Aorta (tissue), 5 donors: ENCODE measurements around the gene MAK. TPM values are rescaled to one million over a fixed set of nuclear protein-coding genes. Genes with fewer than 3 reads are reported as not detected.
"Not testable (repeated sequence)": the region's sequence is repeated elsewhere in the genome, so short reads cannot be mapped to it uniquely, and the experiment has no call there.

Experiments used
- ATAC-seq: fragments of 200-7000 bp; cut with Tn5 transposase; one replicate; pipeline ENCODE4 v1.9.1; 2022; ENCODE audit warnings: moderate library complexity; ENCODE audit not compliant: low FRiP score
- DNase-seq, 2 donors: peaks; one replicate each; pipeline ENCODE4 v3.0.0-alpha.2; 2020
- H3K27ac ChIP-seq, 2 donors: one replicate each; pipeline ENCODE4 v1.5.1; 2013; ENCODE audit warnings: low read length in 2 of 2, mild to moderate bottlenecking in 2 of 2, moderate library complexity in 2 of 2, control low read depth in 1 of 2, inconsistent platforms in 1 of 2, low read depth in 1 of 2
- H3K27me3 ChIP-seq, 2 donors: one replicate each; pipeline ENCODE4 v1.6.1; 2013; ENCODE audit warnings: control low read depth in 1 of 2, low read length in 1 of 2, mild to moderate bottlenecking in 1 of 2, moderate library complexity in 1 of 2; ENCODE audit not compliant: insufficient read depth in 2 of 2, control insufficient read depth in 1 of 2
- H3K36me3 ChIP-seq, 2 donors: one replicate each; pipeline ENCODE4 v1.6.1; 2013; ENCODE audit warnings: control low read depth in 1 of 2, low read length in 1 of 2, mild to moderate bottlenecking in 1 of 2; ENCODE audit not compliant: insufficient read depth in 2 of 2, control insufficient read depth in 1 of 2
- H3K4me1 ChIP-seq, 2 donors: one replicate each; pipeline ENCODE4 v1.6.1; 2013; ENCODE audit warnings: low read length in 2 of 2, control low read depth in 1 of 2, mild to moderate bottlenecking in 1 of 2, moderate library complexity in 1 of 2; ENCODE audit not compliant: insufficient read depth in 2 of 2, control insufficient read depth in 1 of 2
- H3K4me3 ChIP-seq, 2 donors: one replicate each; pipeline ENCODE4 v1.5.1; 2013; ENCODE audit warnings: low read length in 2 of 2, control low read depth in 1 of 2, mild to moderate bottlenecking in 1 of 2
- H3K9me3 ChIP-seq: one replicate; pipeline ENCODE4 v1.6.1; 2013; ENCODE audit warnings: mild to moderate bottlenecking, low read length; ENCODE audit not compliant: control insufficient read depth
- WGBS, 2 donors: extraction: QIAGEN DNeasy Blood & Tissue Kit; methylation state at CpG; one replicate each; pipeline ENCODE4 v1.1.7; 2013; 5-methylcytosine and 5-hydroxymethylcytosine counted together
- intact Hi-C, 2 donors: fragments of 100-400 bp; cut with DNase I; formaldehyde crosslinking; loops; one replicate each; pipeline versions ENCODE4 v1.14.2 to v1.15.0; 2022
- polyA plus RNA-seq, 2 donors: library from polyadenylated mRNA; stranded (reverse); fragments of 200-250 nt; gene quantifications; one replicate each; pipeline ENCODE4 v1.2.3, GENCODE V29; 2013
- total RNA-seq, 2 donors: library from RNA; stranded (reverse); fragmentation: NEBNext Ultra II Directional; extraction: Animal tissue kit (Norgen Biotek cat#: 25700); gene quantifications; one replicate each; pipeline ENCODE4 v1.2.1, GENCODE V29; 2021
- donor health status: healthy with polysubstance abuse.
- donor health status: Bipolar disorder and iron deficiency.
- donor health status: DM: no; HTN: no; CAD: no.
- donor health status: DM: no; HTN: no; CAD: no.
- donor health status: DM: yes; HTN: yes; CAD: no.

The MAK gene
- total and polyA plus RNA-seq, 4 donors = 0.03 to 0.63 (median 0.21) TPM

DNA sequence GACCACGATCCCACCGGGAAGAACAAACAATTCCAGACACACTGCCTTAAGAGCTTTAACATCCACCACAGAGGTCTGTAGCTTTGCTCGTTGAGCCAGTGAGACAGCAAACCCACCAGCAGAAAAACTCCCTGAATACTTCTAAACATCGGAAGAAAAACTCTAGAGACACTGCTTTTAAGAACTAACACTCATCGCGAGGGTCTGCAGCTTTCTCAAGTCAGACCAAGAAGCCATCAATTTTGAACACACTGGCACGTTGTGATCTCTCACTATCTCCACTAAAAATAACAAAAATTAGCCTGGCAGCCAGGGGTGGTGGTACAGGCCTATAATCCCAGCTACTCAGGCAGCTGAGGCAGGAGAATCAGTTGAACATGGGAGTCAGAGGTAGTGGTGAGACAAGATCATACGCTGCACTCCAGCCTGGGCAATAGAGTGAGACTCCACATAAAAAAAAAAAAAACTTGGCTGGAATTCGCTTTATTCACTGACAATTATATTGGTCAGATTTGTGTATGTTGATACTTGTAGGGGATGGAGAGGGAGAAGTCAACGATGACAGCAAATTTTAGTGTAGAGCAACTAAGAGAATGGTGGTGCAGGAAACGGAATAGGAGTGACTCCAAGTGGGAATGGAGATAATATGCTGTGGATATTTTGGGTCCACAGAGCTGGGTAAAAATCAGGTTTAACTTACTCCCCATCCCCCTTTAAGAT is 116.3 kb downstream of the MAK start:
- Histone ChIP-seq H3K4me3 (peak overlapping the region in 1 of 2 donors; percentile 34), H3K36me3 (no peaks in the 10 kb centered on the region), H3K4me1 (peaks cover 3 to 5% of the 10 kb centered on the region in 2 donors), H3K27ac (peak overlapping the region in 1 of 2 donors; percentile 45), H3K9me3 (no peaks in the 10 kb centered on the region), H3K27me3 (no peaks in the 10 kb centered on the region)
- ATAC-seq = no peak
- DNase-seq = no peak
- WGBS, 2 donors = 72 to 78% methylated on average over 11 of the region's 11 CpGs
- intact Hi-C loops = loop anchor here (2.0 kb wide), 2 partner anchors 25 to 27 kb away; partner anchors contain the start of genes TMEM14B (in 2 of the 2), C6orf52 (in 1 of the 2) and PAK1IP1 (in 1 of the 2)

DNA sequence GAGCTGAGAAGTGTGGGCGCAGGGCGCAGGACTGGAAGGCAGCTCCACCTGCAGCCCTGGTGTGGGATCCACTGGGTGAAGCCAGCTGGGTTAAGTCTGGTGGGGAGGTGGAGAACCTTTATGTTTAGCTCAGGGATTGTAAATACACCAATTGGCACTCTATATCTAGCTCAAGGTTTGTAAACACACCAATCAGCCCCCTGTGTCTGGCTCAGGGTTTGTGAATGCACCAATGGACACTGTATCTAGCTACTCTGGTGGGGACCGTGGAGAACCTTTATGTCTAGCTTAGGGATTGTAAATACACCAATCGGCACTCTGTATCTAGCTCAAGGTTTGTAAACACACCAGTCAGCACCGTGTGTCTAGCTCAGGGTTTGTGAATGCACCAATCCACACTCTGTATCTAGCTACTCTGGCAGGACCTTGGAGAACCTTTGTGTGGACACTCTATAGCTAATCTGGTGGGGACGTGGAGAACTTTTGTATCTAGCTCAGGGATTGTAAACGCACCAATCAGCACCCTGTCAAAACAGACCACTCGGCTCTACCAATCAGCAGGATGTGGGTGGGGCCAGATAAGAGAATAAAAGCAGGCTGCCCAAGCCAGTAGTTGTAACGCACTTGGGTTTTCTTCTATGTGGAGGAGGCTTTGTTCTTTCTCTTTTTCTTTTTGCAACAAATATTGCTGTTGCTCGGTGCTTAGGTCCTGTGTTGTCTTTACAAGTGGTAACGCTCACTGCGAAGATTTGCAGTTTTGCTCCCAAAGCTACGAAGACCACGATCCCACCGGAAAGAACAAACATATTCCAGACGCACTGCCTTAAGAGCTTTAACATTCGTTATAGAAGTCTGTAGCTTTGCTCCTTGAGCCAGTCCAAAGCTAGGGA is 117.1 kb downstream of the MAK start:
- H3K9me3 ChIP-seq, H3K4me1 ChIP-seq, DNase-seq, intact Hi-C loops, ATAC-seq, H3K27me3 ChIP-seq, H3K36me3 ChIP-seq: not testable (repeated sequence)
- Histone ChIP-seq H3K27ac (peak overlapping the region in 1 of 2 donors; percentile 42), H3K4me3 (peak overlapping the region in 1 of 2 donors; percentile 23)
- WGBS, 2 donors = 83 to 84% methylated on average over 17 of the region's 17 CpGs

DNA sequence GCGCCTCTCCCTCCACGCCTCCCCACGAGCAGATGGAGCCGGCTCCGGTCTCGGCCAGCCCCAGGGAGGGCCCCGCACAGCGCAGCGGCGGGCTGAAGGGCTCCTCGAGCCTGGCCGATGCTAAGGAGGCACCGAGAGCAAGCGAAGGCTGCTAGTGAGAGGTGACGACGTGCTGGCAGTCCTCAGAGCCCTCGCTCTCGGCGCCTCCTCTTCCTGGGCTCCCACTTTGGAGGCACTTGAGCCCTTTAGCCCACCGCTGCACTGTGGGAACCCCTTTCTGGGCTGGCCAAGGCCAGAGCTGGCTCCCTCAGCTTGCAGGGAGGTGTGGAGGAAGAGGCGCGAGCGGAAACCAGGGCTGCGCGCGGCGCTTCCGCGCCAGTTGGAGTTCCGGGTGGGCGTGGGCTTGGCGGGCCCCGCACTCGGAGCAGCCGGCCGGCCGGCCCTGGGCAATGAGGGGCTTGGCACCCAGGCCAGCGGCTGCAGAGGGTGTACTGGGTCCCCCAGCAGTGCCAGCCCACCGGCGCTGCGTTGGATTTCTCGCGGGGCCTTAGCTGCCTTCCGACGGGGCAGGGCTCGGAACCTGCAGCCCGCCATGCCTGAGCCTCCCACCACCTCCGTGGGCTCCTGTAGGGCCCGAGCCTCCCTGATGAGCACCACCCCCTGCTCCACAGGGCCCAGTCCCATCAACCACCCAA is 117.9 kb downstream of the MAK start:
- ATAC-seq = peak; percentile 26
- intact Hi-C loops = no loop called here
- peak overlapping the region in 1 of 2 donors; percentile 42 for H3K27ac ChIP-seq
- peak; percentile 69 to 84 for DNase-seq
- no peaks in the 10 kb centered on the region for H3K27me3 ChIP-seq
- H3K36me3 ChIP-seq = no peaks in the 10 kb centered on the region
- WGBS, 2 donors = 28 to 38% methylated on average over 45 to 49 of the region's 49 CpGs
- H3K9me3 ChIP-seq = no peaks in the 10 kb centered on the region
- peak overlapping the region in 1 of 2 donors; percentile 23 for H3K4me3 ChIP-seq
- H3K4me1 ChIP-seq = peaks cover 3 to 5% of the 10 kb centered on the region in 2 donors

DNA sequence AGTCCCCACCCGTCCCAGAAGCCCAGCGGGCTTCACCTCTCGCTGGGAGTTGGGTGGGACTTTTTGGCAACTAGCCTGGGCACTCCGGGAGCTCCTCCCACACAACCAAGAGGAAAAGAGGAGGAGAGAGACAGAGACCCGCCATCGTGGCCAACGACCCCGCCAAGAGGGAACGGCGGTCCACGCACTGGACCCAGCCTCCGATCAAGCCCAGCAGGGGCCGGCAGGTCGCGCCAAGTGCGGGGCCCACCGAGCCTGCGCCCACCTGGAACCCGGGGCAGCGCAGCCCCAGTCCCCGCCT is 118.4 kb downstream of the MAK start:
- Histone ChIP-seq H3K4me3 (peak overlapping the region in 1 of 2 donors; percentile 23), H3K27ac (peak overlapping the region in 1 of 2 donors; percentile 14), H3K27me3 (no peaks in the 10 kb centered on the region), H3K36me3 (no peaks in the 10 kb centered on the region), H3K4me1 (peaks cover 3 to 5% of the 10 kb centered on the region in 2 donors), H3K9me3 (no peaks in the 10 kb centered on the region)
- intact Hi-C loops = no loop called here
- no peak for ATAC-seq
- WGBS, 2 donors = 29 to 40% methylated on average over 21 of the region's 21 CpGs
- DNase-seq = peak in 1 of 2 donors; percentile 51

DNA sequence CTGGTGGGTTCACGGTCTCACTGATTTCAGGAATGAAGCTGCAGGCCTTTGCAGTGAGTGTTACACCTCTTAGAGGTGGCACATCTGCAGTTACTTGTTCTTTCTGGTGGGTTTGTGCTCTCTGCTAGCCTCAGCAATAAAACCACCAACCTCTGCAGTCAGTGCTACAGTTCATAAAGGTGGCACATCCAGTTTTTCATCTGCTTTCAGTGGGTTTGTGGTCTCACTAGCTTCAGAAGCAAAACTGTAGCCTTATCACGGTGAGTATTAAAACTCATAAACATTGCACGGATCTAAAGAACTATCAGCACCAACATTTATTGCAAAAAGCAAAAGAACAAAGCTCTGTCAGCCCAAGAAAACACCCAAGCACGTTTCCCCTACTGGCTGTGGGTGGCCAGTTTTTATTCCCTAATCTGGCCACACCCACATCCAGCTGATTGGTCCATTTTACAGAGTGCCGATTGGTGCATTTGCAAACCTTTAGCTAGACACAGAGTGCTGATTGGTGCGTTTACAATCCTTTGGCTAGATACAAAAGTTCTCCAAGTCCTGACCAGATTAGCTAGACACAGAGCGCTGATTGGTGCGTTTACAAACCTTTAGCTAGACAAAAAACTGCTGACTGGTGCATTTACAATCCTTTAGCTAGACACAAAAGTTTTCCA is 118.9 kb downstream of the MAK start:
- no peak overlapping the region for H3K4me3 ChIP-seq
- no peaks in the 10 kb centered on the region for H3K36me3 ChIP-seq
- intact Hi-C loops = no loop called here
- DNase-seq (no peak), ATAC-seq (no peak)
- H3K27me3 ChIP-seq = no peaks in the 10 kb centered on the region
- H3K27ac ChIP-seq = no peak overlapping the region
- WGBS, 2 donors = 78 to 80% methylated on average over 8 of the region's 8 CpGs
- H3K9me3 ChIP-seq = no peaks in the 10 kb centered on the region
- H3K4me1 ChIP-seq = peaks cover 1% of the 10 kb centered on the region in 2 donors

DNA sequence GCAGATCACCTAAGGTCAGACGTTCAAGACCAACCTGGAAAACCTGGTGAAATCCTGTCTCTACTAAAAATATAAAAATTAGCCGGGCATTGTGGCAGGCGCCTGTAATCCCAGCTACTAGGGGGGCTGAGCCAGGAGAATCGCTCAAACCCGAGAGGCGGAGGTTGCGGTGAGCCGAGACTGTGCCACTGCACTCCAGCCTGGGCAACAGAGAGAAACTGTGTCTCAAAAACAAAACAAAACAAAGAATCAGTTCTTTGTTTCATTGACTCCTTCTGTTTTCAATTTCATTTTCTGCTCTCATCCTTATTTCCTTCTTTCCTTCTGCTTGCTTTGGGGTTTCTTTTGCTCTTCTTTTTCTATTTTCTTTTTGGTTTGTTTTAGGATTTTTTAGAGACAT is 124.4 kb downstream of the MAK start:
- Histone ChIP-seq H3K4me3 (no peak overlapping the region), H3K27ac (no peak overlapping the region), H3K27me3 (no peaks in the 10 kb centered on the region), H3K36me3 (peaks cover 0 to 3% of the 10 kb centered on the region in 2 donors), H3K4me1 (no peaks in the 10 kb centered on the region), H3K9me3 (no peaks in the 10 kb centered on the region)
- intact Hi-C loops = no loop called here
- ATAC-seq = no peak
- WGBS, 2 donors = 84 to 85% methylated on average over 8 of the region's 8 CpGs
- no peak for DNase-seq
